C4-2B (cell line): ENCODE data around the gene RAB15.

Experiments used
- ZFX ChIP-seq: fragments of 450-650 bp; IDR thresholded peaks from 2 replicates; pipeline ENCODE4 v1.6.1; 2017
- TF ChIP-seq, protein P1 (sequence below): fragments of 450-650 bp; conservative IDR thresholded peaks from 2 replicates; pipeline ENCODE4 v1.5.1; 2017; ENCODE audit warnings: mild to moderate bottlenecking

DNA sequence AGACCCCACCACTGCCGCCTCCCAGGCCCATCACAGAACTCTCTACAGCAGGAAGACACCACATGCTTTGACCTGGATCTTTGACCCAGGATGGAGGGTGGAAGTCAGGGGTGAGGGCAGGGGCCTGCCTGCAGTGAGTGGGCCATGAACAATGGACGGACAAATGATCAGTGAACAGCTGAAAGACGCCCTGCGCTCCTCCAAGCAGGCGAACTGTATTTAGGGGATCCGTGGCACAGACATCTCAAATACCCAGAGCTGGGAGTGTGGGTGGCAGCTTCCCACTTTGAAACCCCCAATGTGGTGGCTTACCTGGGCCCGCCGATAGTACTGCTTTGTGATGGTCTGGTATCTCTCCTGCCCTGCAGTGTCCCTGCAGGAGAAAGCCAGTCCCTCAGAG lies 20.8 kb downstream of the RAB15 start:
- no peak for TF ChIP-seq ZFX
- TF ChIP-seq, protein P1, sequence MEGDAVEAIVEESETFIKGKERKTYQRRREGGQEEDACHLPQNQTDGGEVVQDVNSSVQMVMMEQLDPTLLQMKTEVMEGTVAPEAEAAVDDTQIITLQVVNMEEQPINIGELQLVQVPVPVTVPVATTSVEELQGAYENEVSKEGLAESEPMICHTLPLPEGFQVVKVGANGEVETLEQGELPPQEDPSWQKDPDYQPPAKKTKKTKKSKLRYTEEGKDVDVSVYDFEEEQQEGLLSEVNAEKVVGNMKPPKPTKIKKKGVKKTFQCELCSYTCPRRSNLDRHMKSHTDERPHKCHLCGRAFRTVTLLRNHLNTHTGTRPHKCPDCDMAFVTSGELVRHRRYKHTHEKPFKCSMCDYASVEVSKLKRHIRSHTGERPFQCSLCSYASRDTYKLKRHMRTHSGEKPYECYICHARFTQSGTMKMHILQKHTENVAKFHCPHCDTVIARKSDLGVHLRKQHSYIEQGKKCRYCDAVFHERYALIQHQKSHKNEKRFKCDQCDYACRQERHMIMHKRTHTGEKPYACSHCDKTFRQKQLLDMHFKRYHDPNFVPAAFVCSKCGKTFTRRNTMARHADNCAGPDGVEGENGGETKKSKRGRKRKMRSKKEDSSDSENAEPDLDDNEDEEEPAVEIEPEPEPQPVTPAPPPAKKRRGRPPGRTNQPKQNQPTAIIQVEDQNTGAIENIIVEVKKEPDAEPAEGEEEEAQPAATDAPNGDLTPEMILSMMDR = no peak
